Inflammatory macrophage treated with lipopolysaccharide for 1 hour (primary cell): Measurements from ENCODE around the gene NCBP1.

Experiments used
- DNase-seq, 2 donors: peaks; one replicate each; pipeline ENCODE4 v3.0.0-alpha.2; 2020 to 2022

Gene NCBP1

DNA sequence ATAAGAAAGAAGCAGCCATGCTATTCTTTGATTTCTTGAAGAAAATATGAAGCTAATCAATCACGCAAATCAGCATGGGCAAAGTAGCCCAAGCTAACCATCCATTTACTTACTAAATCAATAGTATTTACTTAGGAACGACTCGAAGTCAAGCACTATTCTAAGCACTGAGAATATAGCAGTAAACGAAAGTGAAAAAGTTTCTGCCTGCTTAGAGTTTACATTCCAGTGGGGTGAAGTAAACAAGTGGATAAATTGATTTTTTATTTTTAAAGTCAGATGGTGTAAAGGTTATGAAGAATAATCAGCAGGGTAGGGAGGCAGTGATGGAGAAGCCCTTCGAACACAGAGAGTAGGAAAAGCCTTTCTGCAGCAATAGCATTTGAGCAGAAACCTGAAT lies 6.0 kb upstream of the NCBP1 start:
- no peak for DNase-seq

DNA sequence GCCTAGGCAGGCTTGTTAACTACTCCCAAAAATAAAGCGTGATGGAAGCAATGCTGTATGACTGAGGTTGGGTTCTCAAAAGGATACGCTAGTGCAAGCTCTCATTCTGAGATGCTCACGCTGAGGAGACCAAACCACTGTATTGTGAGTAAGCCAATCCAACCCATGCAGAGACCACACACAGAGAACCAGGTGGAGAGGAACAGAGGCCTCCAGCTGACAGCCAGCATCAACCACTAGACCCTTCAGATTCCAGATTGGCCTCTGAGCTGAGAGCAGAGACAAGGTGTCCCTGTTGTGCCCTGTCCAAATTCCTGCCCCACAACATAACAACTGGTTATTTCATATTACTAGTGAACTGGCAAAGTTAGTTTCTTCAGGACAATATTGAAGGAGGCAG lies 5.0 kb upstream of the NCBP1 start:
- DNase-seq = no peak

DNA sequence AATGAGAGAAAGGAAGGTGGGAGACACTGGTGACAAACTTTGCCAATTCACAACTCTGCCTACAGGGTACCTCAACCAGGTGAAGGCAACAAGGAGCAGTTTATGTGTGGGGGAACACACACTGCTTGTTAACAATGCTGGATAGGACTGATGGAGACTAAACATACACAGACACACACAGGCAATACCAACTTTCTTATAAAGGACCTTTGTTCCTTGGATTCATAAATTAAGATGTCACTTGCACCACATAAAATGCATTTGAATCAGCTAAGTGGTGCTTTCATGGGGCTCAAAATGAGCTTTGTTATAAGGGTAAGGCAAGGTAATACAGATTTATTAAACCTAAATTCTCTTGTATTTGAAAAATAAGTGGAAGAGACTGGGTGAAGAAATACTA lies 4.5 kb upstream of the NCBP1 start:
- no peak for DNase-seq

DNA sequence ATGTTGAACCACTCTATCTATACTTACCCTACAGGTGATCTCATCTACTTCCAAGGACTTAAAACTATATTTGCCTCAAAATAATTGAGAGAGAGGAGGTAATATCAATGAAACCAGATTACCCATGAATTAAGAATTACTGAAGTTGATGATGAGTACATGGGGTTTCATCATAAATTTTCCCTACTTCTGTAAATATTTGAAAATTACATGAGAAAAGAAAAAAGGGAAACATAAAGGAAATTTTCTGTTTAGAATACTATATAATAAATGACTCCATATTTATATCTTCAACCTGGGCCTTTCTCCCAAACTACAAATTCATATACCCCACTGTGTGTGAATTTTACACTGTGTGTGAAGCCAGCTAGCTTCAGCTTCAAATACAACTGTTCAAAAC lies 3.0 kb upstream of the NCBP1 start:
- peak; percentile 42 to 58 for DNase-seq

DNA sequence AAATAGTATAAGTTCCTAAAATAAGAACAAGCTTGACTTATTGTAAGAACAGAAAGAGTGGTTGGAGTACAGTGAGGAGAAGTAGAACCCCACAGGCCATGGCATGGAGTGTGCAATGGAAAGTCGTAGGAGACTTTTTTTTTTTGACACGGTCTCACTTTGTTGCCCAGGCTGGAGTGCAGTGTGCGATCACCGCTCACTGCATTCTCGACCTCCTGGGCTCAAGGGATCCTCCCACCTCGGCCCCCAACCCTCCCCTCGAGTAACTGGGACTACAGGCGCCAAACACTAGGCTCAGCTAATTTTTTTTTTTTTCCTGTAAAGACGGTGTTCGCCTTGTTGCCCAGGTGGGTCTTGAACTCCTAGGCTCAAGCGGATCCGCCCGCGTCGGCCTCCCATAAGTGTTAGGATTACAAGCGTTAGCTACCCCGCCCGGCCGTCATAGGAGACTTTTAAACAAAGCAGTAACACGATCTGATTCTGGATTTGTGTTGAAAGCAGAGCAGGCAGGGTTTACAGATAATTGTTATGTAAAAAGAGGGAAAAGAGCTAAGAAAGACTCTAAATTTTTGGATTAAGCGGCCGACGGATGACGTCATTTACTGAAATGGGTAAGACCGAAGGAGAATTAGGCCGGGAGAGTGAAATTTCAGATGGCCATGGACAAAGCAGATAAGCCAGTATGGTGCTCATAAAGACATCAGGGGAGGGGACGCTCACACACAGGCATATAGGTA lies 1.2 kb upstream of the NCBP1 start:
- peak; percentile 61 to 74 for DNase-seq

DNA sequence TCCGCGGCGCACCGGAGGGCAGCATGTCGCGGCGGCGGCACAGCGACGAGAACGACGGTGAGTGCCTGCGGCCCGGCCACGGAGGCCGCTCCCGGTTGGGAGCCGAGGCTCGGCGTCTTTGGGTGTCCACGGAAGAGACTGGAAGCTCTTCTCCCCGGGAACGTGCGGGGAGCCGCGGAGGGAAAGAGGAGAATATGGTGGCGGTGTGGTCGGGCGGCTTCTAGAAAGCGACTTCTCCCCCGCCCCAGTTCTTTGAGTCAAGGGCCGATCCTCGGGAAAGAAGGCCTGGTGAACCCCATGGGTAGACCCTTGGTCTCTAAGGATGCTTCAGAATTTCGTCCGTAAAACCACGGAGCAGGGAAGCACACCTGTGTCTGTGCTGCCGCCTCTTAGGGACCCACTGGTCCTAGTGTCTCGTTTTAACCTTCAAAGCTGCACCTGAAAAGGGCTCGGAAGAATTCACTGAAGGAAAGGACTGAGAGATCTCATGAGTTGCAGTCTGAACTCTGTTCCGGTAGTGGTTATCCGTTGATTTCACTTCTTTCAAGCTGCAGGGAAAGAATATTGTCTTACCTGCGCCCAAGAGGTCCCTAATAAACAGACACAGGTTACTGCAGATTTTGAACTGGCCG lies 354 bp downstream of the NCBP1 start:
- DNase-seq = no peak

DNA sequence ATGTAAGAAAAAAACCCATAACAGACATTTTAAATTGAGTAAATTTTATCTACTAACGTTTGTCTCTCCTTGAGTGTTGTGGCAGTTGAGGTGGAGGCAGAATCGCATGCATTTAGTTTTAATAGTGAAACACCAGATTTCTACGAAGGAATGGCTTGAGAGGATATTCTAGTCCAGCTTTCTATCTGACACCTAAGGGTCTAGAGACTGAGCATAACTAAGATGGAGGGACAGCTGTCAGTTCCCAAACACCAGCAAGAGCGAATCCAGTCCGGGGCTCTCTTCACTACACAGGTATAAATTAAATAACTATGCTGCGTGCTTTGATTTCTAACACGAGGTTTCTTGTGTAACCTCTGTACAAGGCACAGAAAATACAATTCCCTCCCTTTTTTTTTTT lies 1.4 kb downstream of the NCBP1 start:
- DNase-seq = no peak

DNA sequence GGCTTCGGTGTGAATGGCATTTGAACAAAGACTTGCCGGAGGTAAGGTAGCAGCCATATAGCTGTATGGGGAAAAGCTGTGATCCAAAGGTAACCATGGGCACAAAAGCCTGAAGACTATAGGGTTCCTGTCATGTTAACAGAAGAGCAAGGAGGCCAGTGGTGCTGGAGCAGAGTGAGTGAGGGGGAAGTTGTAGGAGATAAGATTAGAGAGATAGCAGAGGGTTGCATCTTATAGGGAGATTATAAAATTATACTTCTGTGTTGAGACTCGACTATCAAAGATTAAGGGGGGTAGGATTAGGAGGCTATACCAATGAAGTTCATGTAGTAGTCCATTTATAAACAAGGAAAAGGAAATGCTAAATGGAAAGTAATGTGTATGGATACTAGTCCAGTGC lies 3.3 kb downstream of the NCBP1 start:
- no peak for DNase-seq

DNA sequence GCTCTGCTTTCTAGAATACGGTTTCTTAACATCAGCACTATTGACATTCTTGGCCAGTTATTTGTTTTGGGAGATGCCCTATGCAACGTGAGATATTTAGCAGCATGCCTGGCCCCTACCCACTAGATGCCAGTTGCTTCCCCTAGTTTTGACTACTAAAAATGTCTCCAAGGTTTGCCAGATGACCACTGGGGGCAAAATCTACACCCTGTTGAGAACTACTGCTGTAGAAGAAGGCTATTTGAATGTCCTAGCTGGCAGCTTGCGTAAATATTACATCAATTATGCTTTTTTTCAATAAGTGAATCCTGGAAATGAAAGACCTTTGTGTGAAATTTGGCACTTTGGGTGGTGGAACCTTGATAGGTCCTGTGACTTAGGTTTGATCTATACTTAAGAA lies 5.0 kb downstream of the NCBP1 start:
- DNase-seq = no peak

DNA sequence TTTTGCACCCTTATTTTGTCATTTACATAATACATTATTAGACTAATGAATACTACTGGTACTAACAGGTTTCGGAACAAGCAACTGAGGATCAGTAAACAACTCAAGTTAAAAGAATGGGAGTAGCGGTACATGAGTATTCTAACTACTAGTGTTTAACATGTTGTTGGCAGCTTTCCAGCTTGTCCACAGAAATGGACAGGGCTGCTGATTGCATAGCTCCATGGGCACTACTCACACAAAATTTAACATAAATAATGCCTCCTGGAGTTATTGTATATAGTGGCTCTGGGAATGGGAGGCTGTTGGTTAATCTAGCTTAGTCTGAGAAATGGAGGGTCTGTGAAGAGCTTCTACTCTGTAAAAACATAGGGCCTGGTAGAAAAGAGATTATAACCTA lies 6.7 kb downstream of the NCBP1 start:
- no peak for DNase-seq

DNA sequence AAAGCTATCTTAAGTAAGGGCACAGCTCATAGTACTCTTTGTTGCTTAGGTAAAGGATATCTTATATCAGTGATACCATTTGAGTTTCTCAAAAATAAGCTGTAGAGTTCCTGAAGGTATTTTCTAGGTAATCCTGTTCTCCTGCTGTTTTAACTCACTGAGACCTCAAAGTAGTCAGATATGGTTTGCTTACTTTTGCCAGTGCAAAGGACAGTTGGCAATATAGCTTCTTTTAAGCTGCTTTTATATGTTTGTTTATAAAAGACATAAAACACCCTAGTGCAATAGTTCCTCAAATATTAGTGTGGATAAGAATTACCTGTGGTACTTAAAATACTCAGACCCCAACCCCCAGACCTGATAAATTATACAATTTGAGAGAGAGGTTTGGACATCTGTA lies 12.1 kb downstream of the NCBP1 start:
- DNase-seq = no peak

DNA sequence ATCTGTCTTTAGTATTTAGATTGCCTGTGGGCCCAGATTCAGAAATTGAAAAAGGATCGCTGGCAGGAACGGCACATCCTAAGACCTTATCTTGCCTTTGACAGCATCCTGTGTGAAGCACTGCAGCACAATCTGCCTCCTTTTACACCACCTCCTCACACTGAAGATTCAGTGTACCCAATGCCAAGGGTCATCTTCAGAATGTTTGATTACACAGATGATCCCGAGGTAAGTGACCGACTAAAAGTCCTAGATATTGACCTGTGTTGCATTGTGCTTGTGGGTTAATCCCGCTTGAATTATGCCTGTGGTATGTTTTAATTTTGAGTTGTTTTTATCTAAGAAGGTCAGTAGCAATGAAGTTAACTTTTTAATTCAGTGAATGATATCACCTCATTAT lies 14.4 kb downstream of the NCBP1 start:
- DNase-seq = no peak

DNA sequence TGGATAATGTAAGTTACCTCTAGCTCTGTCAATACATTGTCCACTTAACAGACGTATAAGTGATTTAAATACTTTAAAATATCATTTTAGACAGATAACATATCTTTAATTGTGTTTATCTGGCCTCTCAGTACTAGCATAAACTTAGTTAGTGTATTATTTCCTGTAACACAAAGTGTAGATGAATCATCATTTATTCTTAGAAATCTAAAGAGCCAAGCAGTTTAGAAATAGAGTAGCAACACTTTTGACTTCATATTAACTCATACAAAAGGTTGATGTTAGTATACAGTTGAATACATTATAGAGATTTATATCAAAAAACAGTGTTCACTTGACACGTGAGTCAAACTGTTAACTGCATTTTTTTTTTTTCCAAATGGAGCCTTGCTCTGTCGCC lies 18.0 kb downstream of the NCBP1 start:
- no peak for DNase-seq

DNA sequence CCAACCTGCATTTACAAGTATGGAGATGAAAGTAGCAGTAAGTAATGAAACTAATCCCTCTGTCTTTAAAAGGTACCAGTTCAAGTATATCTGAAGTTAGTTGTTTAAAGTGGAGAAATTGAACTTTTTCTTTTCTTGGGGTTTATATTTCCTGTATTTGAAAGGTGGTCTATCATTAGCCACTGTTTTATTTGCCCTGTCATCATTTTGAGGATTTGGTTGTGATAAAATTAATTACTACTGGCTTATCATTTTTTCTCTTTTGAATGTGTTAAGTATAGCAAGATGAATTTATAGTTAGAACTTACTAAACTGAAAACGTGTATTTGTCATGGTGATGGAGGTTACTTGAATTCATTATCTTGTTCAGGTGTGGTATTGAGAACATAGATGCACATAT lies 25.1 kb downstream of the NCBP1 start:
- DNase-seq = no peak

DNA sequence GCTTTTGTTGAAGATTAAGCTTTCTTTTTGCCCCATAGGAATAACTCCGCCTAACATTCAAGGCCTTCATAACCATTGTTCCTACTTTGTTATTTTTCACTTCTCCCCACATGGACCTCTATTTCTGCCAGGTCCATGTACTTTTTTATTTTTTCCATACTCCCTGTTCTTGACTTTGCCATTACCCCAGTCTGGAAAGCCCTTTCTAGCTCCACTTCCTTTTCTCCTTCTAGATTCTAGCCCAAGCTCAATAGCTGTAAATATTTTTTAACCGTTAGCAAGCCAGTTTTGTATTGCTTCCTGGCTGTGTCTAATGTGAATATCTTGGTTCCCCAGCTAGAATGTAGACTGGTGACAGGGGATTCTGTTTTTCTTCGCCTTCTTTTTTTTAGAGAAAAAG lies 26.1 kb downstream of the NCBP1 start:
- peak; percentile 63 to 67 for DNase-seq

DNA sequence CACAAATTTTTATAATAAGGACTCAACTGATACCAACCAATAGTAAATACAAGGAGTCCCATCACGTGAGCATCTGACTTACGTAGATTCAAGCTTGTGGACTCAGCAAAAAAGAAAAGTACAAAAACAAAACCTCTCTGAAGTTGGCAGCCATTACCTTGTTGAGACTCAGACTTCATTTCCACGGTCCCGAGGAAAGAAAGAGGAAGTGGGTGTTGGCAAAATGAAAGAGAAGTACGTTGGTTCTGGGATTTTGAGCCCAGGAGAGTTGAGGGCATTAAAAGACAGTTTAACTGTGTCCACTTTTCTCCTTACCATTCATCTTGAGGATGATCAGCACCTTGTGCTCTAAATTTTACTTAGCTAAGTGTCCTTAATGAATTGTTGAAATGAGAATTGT lies 26.7 kb downstream of the NCBP1 start:
- DNase-seq = peak; percentile 51 to 55

DNA sequence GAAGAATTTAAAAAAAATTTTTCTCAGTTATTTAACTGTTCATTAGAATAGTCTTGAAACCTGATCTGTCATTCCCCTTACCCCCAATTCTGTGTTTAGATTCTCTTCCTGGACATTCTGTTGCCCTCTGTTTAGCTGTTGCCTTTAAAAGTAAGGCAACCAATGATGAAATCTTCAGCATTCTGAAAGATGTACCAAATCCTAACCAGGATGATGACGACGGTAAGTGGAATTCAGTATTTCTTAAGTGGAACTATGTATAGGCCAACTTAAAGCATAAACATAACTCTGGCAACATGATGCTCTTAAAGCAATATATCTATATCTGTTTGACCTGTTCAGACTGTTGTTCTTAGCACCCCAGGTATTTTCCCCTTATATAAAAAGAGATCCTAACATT lies 27.2 kb downstream of the NCBP1 start:
- peak in 1 of 2 donors; percentile 7 for DNase-seq

DNA sequence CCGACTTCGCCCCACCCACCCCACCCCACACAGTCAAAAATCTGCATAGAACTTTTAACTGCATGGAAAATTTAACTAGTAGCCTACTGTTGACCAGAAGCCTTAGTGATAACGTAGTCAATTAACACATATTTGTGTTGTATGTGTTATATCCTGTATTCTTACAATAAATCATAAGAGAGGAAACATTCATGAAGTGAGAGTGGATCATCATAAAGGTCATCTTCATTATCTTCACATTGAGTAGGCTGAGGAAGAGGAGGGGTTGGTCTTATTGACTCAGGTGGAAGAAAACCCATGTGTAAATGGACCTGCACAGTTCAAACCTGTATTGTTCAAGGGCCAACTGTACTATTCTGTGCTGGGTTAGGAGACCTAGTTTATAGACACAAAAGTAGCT lies 32.1 kb downstream of the NCBP1 start:
- no peak for DNase-seq

DNA sequence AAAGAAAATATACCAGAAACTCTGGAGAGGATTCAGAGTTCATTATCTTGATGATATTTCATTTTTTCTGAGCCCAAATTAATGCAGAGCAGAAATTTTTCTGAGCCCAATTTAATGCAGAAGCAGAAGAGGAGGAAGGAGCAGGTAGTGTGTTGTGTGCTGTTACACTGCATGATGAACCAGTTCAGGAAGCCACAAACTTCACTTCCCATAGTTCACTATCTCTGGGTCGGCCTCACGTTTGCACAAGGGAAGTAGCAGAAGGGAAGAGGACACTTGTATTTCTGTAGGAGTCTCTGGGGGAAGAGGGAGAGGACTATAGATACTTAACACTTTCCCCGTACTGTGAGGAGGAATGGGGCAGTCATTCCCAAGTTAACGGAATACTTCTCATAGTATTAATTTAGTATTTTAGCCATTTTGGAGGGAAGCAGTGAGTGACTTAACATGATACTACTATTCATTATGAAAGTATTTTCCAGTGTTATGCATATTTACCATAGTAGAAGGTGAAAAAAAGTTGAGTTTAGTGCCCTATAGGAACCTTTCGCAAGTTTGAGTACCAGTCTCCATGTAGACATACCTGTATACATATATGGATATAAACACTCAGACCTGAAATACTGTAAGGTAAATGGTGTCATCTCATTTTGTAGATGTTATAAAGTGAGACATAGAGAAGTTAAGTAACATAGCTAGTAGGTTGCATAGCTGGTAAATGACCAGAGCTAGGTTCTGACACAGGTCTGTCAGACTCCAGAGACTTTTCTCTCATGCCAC lies 33.5 kb downstream of the NCBP1 start:
- peak; percentile 16 to 33 for DNase-seq

DNA sequence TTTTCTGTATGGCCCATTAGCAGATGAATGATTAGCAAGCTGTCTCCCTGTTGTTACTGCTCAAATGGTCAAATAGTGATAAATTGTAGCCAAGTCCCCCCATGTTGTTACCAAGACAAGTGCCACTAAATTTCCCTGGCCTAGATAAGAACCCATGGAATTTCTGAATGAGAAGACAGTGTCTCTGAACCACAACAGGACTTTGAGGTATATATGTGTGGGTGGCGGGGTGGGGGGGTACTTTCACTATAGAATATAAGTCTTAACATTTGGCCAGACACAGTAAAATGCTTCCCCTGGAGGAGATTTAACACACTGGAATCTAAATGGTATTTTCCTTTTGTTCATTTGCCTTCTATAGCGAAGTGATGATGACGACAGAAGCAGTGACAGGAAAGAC lies 34.9 kb downstream of the NCBP1 start:
- no peak for DNase-seq

DNA sequence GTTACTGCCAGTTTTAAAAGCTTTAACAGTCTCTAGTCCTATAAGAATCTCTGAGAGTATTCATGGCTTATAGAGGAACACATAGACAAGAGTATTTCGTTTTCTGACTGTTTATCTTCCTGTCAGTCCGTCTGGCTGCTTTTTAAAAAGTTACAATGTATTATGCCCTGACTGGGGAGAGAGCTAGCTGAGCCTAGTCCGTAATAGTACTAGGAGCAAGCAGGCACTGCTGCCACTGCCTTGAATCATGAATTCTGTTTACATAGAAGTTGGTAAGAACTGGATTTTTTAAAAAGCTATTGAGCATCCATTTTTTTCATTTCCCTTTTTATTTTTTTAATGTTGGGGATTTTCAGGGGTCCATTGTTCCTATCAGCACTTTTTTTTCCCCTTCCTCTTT lies 37.0 kb downstream of the NCBP1 start:
- DNase-seq = no peak

DNA sequence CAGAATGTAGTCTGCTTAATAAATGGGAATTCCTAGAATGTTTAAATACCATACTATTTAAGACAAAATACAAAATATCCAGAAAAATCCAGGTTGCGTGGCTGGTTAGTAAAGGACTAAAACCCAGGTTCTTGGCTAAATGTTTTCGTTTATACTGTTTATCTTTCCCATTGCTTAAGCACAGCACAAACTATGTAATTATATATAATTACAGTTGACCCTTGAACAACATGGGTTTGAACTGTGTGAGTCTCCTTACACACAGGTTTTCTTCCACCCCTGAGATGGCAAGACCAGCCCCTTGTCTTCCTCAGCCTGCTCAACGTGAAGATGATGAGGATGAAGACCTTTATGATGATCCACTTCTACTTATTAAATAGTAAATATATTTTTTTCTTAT lies 38.8 kb downstream of the NCBP1 start:
- DNase-seq = no peak

DNA sequence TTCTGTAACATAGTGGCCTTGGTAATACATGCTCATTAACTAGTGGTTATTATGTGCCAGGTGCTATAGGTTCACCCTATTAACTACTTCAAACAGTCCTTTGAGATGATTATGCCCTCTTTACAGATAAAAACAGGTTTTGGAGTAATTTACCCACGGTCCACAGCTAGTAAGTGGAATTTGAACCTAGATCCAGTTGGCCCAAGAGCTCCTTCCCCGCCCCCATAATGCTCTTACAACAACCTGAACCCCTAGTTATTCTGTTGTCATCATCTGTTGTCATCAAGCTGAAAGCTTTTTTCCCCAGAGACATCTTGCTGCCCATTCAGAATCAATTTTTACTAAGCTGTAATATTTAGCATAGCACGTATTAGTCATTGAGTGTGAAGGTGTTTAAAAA lies 40.3 kb downstream of the NCBP1 start:
- DNase-seq = no peak

DNA sequence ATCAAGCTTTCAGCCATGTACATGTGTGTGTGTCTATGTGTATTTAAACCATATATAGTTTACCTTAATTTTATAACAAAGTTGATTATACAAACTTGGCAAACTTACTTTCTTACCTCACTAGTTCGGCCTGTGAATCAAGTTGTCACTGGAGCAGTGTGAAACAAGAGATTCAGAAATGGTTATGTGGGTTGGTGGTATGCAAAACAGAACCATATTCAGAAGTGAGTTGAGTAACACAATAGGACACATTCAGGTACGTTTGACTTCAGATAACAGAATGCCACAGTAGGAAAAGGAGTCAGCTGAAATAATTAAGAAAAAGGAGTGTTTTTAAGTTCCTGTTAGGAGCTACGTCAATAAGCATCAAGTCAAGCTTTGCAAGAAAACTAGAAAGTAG lies 42.0 kb downstream of the NCBP1 start:
- no peak for DNase-seq
